GM23248 (cell line): Measurements from ENCODE around the gene PRPSAP2. TPM values are rescaled to one million over a fixed set of nuclear protein-coding genes. Genes with fewer than 3 reads are reported as not detected.

Source experiments
- DNase-seq: peaks from one replicate; pipeline ENCODE4 v3.0.0-alpha.2; 2015
- H2AFZ ChIP-seq: fragments of 200-600 bp; sonication (generic); 2 replicates; pipeline ENCODE4 v1.6.1; 2016; ENCODE audit warnings: antibody characterized with exemption
- H3F3A ChIP-seq: fragments of 200-600 bp; sonication (generic); 2 replicates; pipeline ENCODE4 v1.6.1; 2016; ENCODE audit warnings: mild to moderate bottlenecking, antibody characterized with exemption, mixed run types; ENCODE audit not compliant: insufficient read depth
- H3K27ac ChIP-seq: fragments of 200-600 bp; sonication (generic); 2 replicates; pipeline ENCODE4 v1.5.1; 2016; ENCODE audit warnings: mild to moderate bottlenecking
- H3K27me3 ChIP-seq: fragments of 200-600 bp; sonication (generic); replicated peaks from 2 replicates; pipeline ENCODE4 v1.6.1; 2016; ENCODE audit warnings: mild to moderate bottlenecking; ENCODE audit not compliant: insufficient read depth
- H3K36me3 ChIP-seq: fragments of 200-600 bp; sonication (generic); 2 replicates; pipeline ENCODE4 v1.6.1; 2016; ENCODE audit warnings: low read depth, mild to moderate bottlenecking
- H3K4me1 ChIP-seq: fragments of 200-600 bp; sonication (generic); 2 replicates; pipeline ENCODE4 v1.6.1; 2016; ENCODE audit warnings: mild to moderate bottlenecking; ENCODE audit not compliant: insufficient read depth
- H3K4me2 ChIP-seq: fragments of 200-600 bp; sonication (generic); one replicate; pipeline ENCODE4 v1.6.1; 2016; ENCODE audit warnings: mild to moderate bottlenecking; ENCODE audit not compliant: unreplicated experiment
- H3K4me3 ChIP-seq: fragments of 200-600 bp; sonication (generic); 2 replicates; pipeline ENCODE4 v1.5.1; 2016; ENCODE audit warnings: mild to moderate bottlenecking
- H3K79me2 ChIP-seq: fragments of 200-600 bp; sonication (generic); 2 replicates; pipeline ENCODE4 v1.6.1; 2016; ENCODE audit warnings: mild to moderate bottlenecking; ENCODE audit not compliant: insufficient read depth
- H3K9ac ChIP-seq: fragments of 200-600 bp; sonication (generic); 2 replicates; pipeline ENCODE4 v1.6.1; 2016; ENCODE audit warnings: mild to moderate bottlenecking
- H3K9me2 ChIP-seq: fragments of 200-600 bp; sonication (generic); 2 replicates; pipeline ENCODE4 v1.6.1; 2016; ENCODE audit warnings: mixed run types, mild to moderate bottlenecking, moderate library complexity; ENCODE audit not compliant: insufficient read depth
- H3K9me3 ChIP-seq: fragments of 200-600 bp; sonication (generic); one replicate; pipeline ENCODE4 v1.6.1; 2017; ENCODE audit warnings: low read depth
- H4K20me1 ChIP-seq: fragments of 200-600 bp; sonication (generic); 2 replicates; pipeline ENCODE4 v1.6.0; 2016; ENCODE audit not compliant: insufficient read depth
- EZH2 ChIP-seq: fragments of 200-600 bp; sonication (generic); IDR thresholded peaks from 2 replicates; pipeline ENCODE4 v1.6.1; 2018; ENCODE audit warnings: antibody characterized with exemption, mild to moderate bottlenecking; ENCODE audit not compliant: insufficient read depth, poor library complexity, severe bottlenecking
- EZH2phosphoT487 ChIP-seq: fragments of 200-600 bp; sonication (generic); IDR thresholded peaks from 2 replicates; pipeline ENCODE4 v1.6.1; 2018; ENCODE audit warnings: antibody characterized with exemption, moderate library complexity, mild to moderate bottlenecking, low read depth; ENCODE audit not compliant: insufficient read depth
- WGBS, 2 experiments: methylation state at CpG; one replicate each; pipeline ENCODE4 v1.1.6; 2015 to 2017; ENCODE audit warnings: low lambda C conversion rate in 2 of 2, low coverage in 1 of 2; ENCODE audit errors: missing lambda C conversion rate in 2 of 2; 5-methylcytosine and 5-hydroxymethylcytosine counted together
- in situ Hi-C: fragments of 300-500 bp; cut with MboI; formaldehyde crosslinking; loops from 2 replicates; pipeline ENCODE4 v1.15.0; 2020
- polyA plus RNA-seq: library from polyadenylated mRNA; unstranded; fragments of >200 nt; fragmentation: Nextera tagmentation; extraction: Ambion mirVana; gene quantifications from 2 replicates; pipeline ENCODE4 v1.2.1, GENCODE V29; 2016
- total RNA-seq: library from RNA; depleted of rRNA; stranded (reverse); fragments of >200 nt; shearing (Covaris generic); gene quantifications from 2 replicates; pipeline ENCODE4 v1.2.3, GENCODE V29; 2014

The PRPSAP2 gene
- total and polyA plus RNA-seq, 2 experiments from 2014 or later = 19.4 to 23.5 TPM

GRCh38 chr17:18959071-18959844 is 101.3 kb downstream of the PRPSAP2 start:
- TF ChIP-seq EZH2 (no peak), EZH2phosphoT487 (no peak)
- H3K36me3 ChIP-seq = no peaks in the 10 kb centered on the region
- H3K4me3 ChIP-seq = no peak overlapping the region
- WGBS, 2 experiments = 84 to 88% methylated on average over 22 of the region's 22 CpGs
- H3K9me3 ChIP-seq = no peaks in the 10 kb centered on the region
- no peaks in the 10 kb centered on the region for H4K20me1 ChIP-seq
- H3K27ac ChIP-seq = no peak overlapping the region
- in situ Hi-C loops = no loop called here
- H3K27me3 ChIP-seq = no peaks in the 10 kb centered on the region
- no peaks in the 10 kb centered on the region for H3K79me2 ChIP-seq
- no peak overlapping the region for H2AFZ ChIP-seq
- H3K4me1 ChIP-seq = peaks cover 25% of the 10 kb centered on the region
- H3K4me2 ChIP-seq = no peak overlapping the region
- no peaks in the 10 kb centered on the region for H3K9me2 ChIP-seq
- H3K9ac ChIP-seq = no peak overlapping the region
- DNase-seq = no peak
- H3F3A ChIP-seq = peaks cover 17% of the 10 kb centered on the region

- H3K27ac ChIP-seq = no peak overlapping the region
Measured at GRCh38 chr17:18959845-18960240, 101.9 kb downstream of the PRPSAP2 start.

GRCh38 chr17:18960241-18960665 is 102.3 kb downstream of the PRPSAP2 start:
- DNase-seq = no peak
- Histone ChIP-seq H4K20me1 (no peaks in the 10 kb centered on the region), H3F3A (peaks cover 17% of the 10 kb centered on the region), H3K36me3 (no peaks in the 10 kb centered on the region), H2AFZ (no peak overlapping the region), H3K4me2 (no peak overlapping the region), H3K4me3 (no peak overlapping the region), H3K9ac (no peak overlapping the region), H3K9me2 (no peaks in the 10 kb centered on the region), H3K4me1 (peaks cover 25% of the 10 kb centered on the region), H3K27me3 (no peaks in the 10 kb centered on the region), H3K79me2 (no peaks in the 10 kb centered on the region), H3K9me3 (no peaks in the 10 kb centered on the region), H3K27ac (no peak overlapping the region)
- WGBS, 2 experiments = 86 to 87% methylated on average over 15 of the region's 15 CpGs
- TF ChIP-seq EZH2phosphoT487 (no peak), EZH2 (no peak)
- in situ Hi-C loops = no loop called here

More at GRCh38 chr17:18959845-18960240, 101.9 kb downstream of the PRPSAP2 start:
- in situ Hi-C loops = no loop called here
- Histone ChIP-seq H3K79me2 (no peaks in the 10 kb centered on the region), H3K4me1 (peaks cover 25% of the 10 kb centered on the region), H3K4me2 (no peak overlapping the region), H3K27me3 (no peaks in the 10 kb centered on the region), H2AFZ (no peak overlapping the region), H3F3A (peaks cover 17% of the 10 kb centered on the region), H3K9ac (no peak overlapping the region), H3K36me3 (no peaks in the 10 kb centered on the region), H3K9me3 (no peaks in the 10 kb centered on the region), H3K9me2 (no peaks in the 10 kb centered on the region), H4K20me1 (no peaks in the 10 kb centered on the region), H3K4me3 (no peak overlapping the region)
- 88 to 89% methylated on average over 5 of the region's 5 CpGs for WGBS, 2 experiments
- no peak for DNase-seq
- TF ChIP-seq EZH2 (no peak), EZH2phosphoT487 (no peak)

GRCh38 chr17:18960803-18961511 is 103.0 kb downstream of the PRPSAP2 start:
- peak; percentile 74 for DNase-seq
- Histone ChIP-seq H3K9ac (peak overlapping the region; percentile 54), H3K27ac (peak overlapping the region; percentile 77; the same call in 1 of the 2 replicates), H4K20me1 (no peaks in the 10 kb centered on the region), H3K27me3 (no peaks in the 10 kb centered on the region), H2AFZ (no peak overlapping the region; the same call in 1 of the 2 replicates), H3K4me3 (no peak overlapping the region), H3K36me3 (no peaks in the 10 kb centered on the region), H3K4me2 (no peak overlapping the region), H3K79me2 (no peaks in the 10 kb centered on the region), H3K9me2 (no peaks in the 10 kb centered on the region), H3F3A (peaks cover 17% of the 10 kb centered on the region), H3K9me3 (no peaks in the 10 kb centered on the region), H3K4me1 (peaks cover 25% of the 10 kb centered on the region)
- 39 to 42% methylated on average over 17 of the region's 17 CpGs for WGBS, 2 experiments
- in situ Hi-C loops = no loop called here
- TF ChIP-seq EZH2phosphoT487 = no peak
- TF ChIP-seq EZH2 = no peak
